CD4-positive, alpha-beta T cell treated with Interferon gamma for 1 hour (primary cell): ENCODE results near the gene SBNO1.
"Not testable (repeated sequence)": the region's sequence is repeated elsewhere in the genome, so short reads cannot be mapped to it uniquely, and the experiment has no call there.

Experiments used
- DNase-seq: peaks from one replicate; pipeline ENCODE4 v3.0.0-alpha.2; 2020

Gene SBNO1

DNA sequence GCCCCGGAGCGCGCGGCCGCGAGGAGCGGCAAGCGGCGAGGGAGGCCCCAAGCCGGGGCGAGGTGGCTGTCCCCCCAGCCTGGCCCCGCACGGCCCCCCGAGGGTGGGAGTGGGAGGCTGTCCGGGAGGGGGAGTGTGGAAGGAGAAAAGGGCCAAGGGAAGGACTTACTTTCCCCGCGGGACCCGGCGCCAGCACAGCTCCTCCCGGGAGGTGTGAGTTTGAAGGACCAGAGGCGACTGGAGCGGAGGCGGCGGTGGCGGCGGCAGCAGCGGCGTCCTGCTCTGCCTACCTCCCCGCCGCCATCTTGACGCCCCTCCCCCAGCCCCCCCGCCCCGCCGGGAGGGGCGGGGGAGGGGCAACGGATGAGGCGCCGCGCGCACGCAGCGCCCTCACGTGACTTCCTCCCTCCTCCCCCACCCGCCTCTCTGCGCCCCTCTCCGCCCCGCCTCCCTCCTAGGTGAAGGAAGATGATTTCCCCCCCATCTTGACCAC is at the start of gene SBNO1:
SBNO1 (minus strand) TSS at position 316 of the 493 bp plus-strand sequence. CDS start 14,406 bp downstream, outside the sequence.
- peak; percentile 90 for DNase-seq

DNA sequence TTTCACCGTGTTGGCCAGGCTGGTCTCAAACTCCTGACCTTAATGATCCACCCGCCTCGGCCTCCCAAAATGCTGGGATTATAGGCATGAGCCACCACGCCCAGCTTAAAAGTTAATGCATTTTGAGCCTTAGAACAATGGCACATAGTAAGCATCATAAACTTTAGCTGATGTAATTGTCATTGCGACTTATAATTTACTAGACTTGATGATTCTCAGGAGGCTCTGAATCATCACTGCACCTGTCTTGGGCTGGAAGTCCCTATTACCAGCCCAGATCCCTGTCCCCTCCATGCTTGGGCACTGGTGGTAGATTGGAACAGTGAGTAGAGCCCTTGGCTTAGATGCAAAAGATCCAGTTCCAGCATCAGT is 45.4 kb upstream of the SBNO1 start:
- DNase-seq: no peak

DNA sequence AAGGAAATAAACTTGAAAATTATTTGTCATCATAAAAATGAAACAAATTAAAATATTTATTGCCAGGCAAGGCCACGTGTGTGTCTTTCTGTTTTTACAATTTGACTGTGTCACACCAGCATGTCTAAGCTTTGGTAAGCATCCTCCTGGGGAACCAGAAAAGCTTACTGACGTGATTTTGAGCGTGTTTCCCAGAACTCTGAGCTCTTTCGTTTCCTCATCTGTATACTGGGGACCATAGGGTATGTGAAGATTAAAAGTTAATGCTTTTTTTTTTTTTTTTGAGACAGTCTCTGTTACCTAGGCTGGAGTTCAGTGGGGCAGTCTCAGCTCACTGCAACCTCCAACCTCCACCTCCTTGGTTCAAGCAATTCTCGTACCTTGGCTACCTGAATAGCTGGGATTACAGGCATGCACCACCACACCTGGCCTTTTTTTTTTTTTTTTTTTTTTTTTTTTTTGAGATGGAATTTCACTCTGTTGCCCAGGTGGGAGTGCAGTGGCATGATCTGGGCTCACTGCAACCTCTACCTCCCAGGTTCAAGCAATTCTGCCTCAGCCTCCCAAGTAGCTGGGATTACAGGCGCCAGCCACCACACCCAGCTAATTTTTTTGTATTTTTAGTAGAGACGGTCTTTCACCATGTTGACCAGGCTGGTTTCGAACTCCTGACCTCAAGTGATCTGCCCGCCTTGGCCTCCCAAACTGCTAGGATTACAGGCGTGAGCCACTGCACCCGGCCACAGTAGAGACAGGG is 44.8 kb upstream of the SBNO1 start:
- not testable (repeated sequence) for DNase-seq

DNA sequence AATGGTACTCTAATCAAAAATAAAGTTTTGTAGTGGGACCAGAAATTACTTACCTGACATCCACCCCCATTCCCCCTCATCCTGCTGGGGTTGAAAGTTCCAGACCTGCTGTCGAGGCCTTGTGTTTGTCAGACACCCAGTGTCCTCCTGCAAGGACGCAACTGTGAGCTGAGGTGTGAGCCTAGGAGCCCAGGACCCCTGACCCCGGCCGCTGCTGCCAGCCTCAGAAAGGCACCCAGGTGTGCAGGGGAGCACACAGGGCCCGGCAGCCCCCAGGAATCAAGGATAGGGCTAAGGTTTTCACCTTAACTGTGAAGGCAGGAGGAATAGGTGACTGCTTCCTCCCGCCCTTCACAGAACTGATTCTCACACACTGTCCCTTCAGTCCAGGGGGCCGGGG is 44.0 kb upstream of the SBNO1 start:
- DNase-seq: not testable (repeated sequence)

DNA sequence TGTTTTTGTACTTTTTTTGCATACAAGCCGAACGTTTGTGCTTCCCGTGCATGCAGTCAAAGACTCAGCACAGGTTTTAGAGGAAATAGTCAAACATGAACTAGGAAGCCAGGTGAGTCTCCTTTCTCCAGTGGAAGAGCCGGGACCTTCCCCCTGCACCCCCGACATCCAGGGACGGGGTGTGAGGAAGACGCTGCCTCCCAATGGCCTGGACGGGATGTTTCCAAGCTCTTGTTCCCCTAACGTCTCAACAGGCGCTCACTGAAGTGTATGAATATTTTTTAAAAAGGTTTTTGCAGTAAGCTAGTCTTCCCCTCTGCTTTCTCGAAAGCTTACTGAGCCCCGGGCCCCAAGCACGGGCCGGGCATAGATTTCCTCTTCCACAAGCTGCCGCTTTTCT is 43.3 kb upstream of the SBNO1 start:
- DNase-seq: not testable (repeated sequence)

DNA sequence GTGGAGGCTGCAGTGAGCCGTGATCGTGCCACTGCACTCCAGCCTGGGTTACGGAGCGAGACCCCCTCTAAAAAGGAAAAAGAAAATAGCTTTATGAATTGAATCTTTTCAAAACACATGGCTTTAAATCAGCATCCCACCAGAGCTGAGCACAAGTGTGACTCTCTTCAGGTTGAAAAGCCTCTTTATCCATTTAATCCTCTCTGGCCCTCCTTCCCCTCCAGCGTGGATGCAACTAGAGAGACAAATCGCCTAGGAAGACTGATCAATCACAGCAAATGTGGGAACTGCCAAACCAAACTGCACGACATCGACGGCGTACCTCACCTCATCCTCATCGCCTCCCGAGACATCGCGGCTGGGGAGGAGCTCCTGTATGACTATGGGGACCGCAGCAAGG is 42.6 kb upstream of the SBNO1 start:
- DNase-seq: not testable (repeated sequence)

DNA sequence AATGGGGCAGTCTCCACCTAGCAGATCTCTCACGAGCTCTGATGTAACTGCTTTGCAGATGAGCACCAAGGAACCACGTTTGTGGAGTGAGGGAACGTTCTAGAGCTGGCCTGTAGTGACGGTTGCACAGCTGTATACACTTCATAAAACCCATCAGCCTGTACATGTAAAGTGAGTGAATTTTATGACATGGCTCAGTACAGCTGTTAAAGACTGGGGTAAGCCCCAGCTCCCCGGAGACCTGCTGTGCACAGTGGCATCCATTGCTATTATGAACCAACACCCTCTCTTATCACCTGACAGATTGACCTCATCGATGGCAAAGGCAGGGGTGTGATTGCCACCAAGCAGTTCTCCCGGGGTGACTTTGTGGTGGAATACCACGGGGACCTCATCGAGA is 39.9 kb upstream of the SBNO1 start:
- DNase-seq: no peak

DNA sequence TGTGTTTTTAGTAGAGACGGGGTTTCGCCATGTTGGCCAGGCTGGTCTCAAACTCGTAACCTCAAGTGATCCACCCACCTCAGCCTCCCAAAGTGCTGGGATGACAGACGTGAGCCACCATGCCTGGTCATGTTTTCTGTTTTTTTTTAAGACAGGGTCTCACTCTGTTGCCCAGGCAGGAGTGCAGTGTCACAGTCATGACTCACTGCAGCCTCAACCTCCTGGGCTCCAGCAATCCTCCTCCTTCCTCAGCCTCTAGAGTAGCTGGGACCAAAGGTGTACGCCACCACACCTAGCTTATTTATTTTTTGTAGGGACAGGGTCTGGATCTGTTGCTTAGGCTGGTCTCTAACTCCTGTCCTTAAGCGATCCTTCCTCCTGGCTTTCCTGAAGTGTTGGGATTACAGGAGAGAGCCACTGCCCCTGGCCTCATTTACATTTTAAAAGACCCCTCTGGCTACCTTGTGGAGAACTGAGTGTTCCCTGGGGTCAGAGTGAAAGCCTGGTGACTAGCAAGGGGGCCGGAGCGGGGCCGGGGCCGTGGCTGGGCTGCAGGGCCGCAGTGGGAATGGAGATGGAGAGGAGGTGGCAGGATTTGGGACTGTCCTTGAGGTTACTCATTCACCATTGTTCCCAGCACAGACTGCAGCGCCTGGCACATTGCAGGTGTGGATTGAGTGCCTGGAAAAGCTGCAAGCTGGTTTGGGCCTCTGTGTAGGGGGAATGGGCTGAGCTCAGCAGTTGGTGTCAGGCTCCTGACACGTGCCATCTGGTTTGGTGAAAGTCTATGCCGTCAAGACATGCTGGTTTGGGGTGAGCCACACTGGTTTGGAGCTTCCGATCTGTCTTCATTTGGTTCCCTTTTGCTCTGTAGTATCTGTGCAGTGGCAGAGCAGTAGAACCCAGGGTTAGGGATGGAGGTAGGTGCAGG is 37.4 kb upstream of the SBNO1 start:
- DNase-seq: no peak

DNA sequence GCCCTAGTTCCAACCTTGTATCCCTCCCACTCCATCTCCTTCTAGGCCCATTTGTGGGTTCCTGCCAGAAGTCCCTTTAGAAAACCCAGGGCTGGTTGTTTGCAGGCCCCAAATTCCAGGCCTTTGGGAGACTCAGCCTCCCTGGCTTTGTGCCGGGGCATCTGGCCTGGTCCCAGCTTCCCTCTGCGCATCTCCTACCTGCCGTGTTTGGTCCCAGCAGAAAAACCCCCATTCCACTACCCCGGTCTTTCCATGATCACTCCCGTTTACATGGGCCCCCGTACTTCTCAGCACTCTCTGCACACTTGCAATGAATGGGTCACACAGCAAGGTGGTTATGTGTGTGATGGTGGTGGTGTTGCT is 34.6 kb upstream of the SBNO1 start:
- no peak for DNase-seq

DNA sequence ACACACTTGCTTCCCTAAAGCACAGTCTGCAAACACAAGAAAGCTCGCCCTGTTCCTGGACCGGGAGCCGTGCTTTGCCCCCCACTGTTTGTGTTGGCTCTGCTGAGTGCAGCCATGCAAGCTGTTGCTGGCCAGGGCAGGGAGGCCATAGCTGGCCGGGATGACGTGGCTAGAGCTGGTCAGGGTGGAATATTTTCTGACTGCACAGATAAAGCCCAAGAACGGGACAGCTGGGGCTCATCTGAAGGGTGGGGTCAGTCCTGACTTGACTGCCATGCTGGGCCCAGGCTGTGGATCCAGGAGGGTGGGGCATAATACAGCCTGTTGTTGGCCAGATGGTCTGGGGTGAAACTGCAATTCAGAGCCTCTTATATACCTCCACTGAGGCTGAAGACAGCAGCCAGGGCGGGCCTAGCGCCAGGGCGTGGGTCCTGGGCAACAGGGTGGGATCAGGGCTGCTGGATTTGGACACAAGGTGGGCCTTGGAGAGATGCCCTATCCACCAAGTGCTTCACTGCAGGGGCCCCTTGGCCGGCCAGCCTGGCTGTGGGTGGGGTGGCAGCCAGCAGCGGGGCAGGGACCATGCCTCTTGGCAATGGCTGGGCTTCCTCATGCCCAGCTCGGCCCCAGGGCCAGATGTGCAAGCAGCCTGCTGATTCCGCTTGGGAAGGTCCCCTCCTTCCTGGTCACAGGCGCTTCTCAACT is 34.1 kb upstream of the SBNO1 start:
- DNase-seq: no peak

DNA sequence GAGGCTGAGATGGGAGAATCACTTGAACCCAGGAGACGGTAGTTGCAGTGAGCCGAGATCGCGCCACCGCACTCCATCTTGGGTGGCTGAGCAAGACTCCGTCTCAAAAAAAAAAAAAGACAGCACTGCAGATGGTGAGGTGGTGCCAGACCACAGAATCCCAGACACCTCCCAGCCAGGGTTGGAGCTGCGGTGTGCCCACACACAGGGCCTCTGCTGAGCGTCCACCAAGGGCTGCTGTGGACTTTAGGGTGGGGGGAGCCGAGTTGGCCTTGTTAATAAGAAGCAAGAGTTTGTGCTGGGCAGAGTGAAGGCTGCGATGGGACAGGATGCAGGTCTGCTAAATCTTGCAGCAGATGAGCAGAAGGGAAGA is 33.5 kb upstream of the SBNO1 start:
- DNase-seq: no peak

DNA sequence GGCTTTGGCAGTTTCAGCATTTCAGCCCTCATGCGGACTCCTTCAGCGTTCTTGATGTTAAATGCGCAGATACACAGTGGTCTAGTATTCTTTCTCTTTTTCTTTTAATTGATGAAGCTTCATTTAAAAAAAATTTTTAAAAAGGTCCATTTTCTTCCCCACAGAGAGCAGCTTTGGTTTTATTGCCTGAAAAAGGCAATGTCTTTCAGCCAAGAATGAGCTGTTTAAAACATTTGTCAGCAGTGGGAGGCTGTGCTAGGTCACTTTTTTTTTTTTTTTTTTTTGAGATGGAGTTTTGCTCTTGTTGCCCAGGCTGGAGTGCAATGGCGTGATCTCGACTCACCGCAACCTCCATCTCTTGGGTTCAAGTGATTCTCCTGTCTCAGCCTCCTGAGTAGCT is 32.8 kb upstream of the SBNO1 start:
- DNase-seq: no peak

DNA sequence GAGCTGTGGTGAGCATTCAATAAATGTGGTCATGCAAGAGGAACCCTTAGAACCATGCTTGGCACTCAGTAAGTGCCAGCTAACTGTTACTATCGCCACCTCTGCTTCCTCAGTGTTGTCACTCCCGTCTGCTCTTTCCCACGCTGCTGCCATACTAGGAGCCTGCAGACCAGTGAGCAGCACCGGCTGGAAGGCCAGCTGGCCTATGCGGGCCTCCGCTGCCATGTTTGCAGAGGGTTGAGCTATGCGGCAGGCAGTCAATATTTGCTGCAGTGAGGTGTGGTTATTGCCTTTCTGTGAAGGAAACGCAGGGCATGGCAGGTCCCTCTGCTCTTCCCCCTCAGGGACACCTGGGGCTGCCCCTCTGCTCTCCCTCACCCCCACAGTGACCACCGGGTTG is 32.3 kb upstream of the SBNO1 start:
- no peak for DNase-seq

DNA sequence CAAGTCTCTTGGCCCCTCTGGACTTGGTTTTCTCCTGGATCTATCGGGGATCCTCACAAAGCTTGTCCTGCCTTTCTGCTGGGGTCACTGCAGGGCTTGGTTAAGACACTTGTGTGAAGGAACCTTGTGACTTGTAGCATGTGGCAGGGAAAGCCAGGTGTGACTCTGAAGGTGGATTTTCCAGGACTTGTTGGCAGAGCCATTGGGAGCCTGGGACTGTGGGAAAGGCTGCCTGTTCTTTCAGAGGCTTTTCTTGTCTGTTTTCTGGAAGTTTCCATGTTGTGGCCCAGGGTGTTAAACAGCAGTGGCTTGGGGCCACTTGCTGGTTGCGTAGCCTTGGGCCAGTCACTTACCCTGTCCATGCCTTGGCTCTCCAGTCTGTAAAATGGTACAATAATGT is 31.9 kb upstream of the SBNO1 start:
- no peak for DNase-seq

DNA sequence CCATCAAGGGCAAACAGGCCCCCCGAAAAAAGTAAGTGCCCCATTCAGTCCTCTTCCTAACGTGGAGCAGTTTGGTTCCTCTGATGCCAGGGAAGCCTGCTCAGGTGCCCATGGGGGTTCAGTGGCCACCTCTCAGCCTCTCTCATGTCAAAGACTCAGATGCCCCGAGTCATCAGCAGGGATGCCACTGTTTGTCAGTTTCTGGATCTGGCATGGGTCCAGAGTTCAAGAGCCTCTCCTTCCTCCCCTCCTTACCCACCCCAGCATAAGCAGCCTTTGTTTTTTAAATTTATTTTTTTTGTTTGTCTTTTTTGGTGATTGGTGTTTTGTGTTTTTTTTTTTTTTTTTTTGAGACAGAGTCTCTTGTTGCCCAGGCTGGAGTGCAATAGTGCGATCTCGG is 30.6 kb upstream of the SBNO1 start:
- DNase-seq: no peak

DNA sequence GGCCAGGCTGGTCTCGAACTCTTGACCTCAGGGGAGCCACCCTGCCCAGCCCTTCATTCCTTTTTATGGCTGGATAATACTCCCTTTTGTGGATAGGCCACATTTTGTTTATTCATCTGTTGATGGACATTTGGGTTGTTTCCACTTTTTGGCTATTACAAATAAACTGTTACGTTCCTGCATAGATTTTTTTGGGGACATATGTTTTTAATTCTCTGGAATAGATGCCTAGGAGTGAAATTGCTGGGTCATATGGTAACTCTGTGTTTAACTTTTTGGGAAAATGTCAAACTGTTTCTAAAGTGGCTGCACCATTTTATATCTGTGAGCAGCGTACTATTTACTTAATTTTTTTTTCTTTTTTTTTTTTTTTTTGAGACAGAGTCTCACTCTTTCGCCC is 29.1 kb upstream of the SBNO1 start:
- no peak for DNase-seq

DNA sequence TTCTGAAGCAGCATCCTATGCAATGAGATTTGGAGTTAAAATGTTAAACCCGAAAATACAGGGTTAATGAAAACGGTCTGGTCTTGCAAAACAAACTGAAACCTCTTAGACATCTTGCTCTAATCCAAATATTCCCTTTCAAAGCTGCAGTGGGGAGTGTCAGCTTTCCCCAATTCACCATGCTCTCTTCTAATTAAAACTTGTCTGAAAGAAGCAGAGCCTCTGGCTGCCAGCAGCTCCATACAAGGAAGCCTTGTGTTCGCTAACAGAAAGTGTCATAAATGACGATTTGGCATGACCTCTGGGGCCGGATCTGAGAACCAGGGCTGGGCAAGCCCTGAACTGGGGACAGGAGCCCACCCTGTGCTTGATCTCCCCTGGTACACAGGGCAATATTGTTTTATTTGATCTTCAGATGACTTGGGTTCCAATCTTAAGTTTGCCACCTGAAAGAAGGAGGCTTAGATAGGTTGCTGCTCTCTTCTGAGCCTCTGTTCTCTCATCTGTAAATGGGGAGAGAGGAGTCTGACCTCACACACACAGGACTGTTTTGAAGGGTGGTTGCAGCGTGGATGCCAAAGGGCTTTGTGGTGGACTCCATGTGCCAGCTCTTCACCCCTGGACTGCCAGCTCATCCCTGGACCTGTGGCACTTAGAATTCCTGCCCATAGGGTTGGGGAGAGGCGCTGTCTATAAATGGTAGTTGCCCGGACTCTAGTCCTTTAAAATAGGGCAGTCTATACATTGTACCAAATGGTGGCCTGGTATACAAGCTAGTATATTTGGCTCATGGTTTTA is 27.1 kb upstream of the SBNO1 start:
- DNase-seq: no peak

DNA sequence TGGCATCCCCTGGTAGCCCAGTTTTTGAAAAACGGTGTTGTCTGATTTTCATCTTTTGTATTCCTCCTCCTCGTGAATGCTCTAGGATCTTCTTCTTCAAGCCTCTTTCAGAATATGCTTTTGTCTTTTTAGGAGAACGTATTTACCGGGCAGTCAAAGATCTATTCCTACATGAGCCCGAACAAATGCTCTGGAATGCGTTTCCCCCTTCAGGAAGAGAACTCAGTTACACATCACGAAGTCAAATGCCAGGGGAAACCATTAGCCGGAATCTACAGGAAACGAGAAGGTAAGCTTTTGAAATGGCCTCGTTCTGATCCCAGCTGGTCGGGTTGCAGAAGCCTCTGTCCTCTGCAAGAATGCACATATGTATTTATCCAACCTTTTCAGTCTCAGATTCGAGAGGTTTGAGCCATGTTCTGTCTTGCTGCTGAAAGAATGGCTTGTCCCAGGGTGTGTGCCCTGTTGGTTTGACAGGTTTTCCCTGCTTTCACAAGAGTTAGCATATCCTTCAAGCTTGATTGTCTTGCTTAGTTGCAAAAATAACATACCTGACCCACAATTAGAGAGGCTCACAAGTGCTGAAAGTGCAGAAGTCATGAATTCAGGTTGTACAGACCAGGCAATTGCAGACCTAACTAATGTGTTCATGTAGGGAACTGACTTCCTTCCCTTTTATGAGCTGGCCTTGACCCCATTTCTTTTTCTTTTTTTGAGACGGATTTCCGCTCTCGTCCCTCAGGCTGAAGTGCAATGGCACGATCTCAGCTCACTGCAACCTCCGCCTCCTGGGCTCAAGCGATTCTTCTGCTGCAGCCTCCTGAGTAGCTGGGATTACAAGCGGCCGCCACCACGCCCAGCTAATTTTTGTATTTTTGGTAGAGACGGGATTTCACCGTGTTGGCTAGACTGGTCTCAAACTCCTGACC is 26.1 kb upstream of the SBNO1 start:
- DNase-seq: no peak

DNA sequence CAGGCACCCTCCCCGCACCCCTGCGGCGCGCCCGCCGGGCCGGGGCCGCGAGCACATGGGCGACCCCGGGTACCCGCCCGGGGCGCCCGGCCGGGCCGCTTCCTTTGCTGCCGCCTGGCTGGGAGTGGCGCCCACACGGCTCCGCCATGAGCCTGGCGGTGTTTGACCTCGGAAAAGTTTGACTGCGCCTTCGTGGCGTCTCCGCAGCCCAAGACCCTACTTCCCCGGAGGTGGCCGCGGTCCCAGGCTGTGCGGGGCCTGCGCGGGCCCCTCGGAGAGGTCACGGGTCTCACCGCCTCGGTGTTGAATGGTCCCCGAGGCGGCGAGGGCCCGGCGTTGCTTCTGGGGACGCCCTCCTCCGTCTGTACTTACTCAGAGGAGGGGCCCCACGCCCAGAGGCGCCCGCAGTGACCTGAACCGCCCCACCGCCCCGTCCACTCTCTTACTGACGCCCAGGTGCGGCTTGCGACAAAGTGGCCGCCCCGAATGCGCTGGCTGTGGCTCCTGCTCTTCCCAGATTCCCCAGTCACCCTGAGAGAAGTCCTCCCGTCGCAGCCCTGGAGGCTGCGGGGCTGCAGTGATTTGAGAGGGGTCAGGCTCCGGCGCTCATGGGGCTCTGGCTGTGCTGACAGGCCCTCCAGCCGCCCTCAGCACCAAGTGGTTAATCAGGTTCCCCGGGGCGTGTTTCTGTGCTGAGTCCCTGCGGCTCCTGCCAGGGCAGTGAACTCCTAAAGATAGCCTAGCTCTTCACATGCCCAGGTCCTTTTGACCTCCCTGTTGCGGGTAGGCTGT is 25.1 kb upstream of the SBNO1 start:
- no peak for DNase-seq

DNA sequence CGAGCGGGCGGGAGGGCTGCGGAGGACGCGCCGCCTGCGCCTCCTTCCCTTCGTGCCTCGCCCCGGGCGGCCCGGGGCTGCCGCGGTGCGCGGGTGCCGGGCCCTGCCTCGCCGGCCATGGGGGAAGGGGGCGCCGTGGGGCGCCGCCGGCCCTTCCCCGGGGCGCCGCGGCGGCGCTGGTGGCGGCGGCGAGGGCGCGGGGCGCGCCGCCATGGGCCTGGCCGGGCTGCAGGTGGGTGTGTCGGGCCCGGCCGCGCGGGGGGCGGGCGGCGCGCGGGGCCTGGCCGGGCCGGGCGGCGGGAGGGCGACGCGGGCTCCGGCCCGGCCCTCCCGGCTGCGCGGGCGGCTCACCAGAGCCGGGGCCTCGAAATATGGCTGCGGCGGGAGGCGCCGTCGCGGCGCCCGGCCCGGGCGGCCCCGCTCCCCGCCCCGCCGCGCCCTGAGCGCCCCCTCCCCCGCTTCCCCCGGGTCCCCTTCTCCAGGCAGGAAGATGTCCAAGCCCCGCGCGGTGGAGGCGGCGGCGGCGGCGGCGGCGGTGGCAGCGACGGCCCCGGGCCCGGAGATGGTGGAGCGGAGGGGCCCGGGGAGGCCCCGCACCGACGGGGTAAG is 24.4 kb upstream of the SBNO1 start:
- DNase-seq: no peak
